ENCODE measurements around the gene LACRT. TPM values are rescaled to one million over a fixed set of nuclear protein-coding genes. Genes with fewer than 3 reads are reported as not detected.
"Not testable (repeated sequence)": the region's sequence is repeated elsewhere in the genome, so short reads cannot be mapped to it uniquely, and the experiment has no call there.

LACRT gene
- total and polyA plus RNA-seq, 2 of the 4 experiments (the other 2 are of a cell fraction), result not detected

DNA sequence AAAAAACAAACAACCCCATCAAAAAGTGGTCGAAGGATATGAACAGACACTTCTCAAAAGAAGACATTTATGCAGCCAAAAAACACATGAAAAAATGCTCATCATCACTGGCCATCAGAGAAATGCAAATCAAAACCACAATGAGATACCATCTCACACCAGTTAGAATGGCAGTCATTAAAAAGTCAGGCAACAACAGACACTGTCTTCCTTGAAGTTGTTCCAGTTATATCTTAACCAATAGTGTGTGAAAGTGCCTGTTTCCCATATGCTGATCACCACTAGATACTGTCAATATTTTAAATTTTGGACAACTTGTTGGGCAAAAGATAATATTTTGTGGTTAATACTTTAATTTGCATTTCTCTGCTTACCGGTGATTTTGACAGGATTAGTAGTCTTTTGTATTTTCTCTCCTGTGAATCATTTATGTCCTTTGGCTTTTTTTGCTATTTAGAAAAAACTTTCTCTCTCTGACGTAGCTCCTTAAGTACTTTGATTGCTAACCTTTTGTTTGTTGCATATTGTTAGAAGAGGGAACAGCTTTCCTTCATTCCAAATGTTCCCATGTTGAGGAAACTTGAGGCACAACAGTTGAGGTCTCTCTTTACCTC is 30.4 kb upstream of the LACRT start:
- H3K9me1 ChIP-seq (ENCODE audit: insufficient read depth, low read length); DNase-seq; H3K27me3 ChIP-seq (ENCODE audit: control insufficient read depth, insufficient read depth, low read length); ATAC-seq (ENCODE audit: low read depth); CTCF ChIA-PET; H4K5ac ChIP-seq (ENCODE audit: low read depth, low read length); H2BK5ac ChIP-seq (ENCODE audit: low read depth, low read length, poor library complexity, severe bottlenecking); H2AK5ac ChIP-seq (ENCODE audit: low read depth, low read length); H3K9me3 ChIP-seq (ENCODE audit: control insufficient read depth, insufficient read depth, low read length); H3K79me1 ChIP-seq (ENCODE audit: low read depth in 1 of 2, low read length in 2 of 2); dilution Hi-C loops (cut with HindIII; ENCODE audit: low sequenced_read_pairs, unreplicated experiment); H3K36me3 ChIP-seq (ENCODE audit: control insufficient read depth, insufficient read depth, low read length); H3K4me2 ChIP-seq (ENCODE audit: low read depth, low read length); H2BK15ac ChIP-seq (ENCODE audit: low read depth, low read length); H2BK120ac ChIP-seq (ENCODE audit: low read depth, low read length); intact Hi-C loops (cut with micrococcal nuclease); H2BK20ac ChIP-seq (ENCODE audit: low read depth, low read length); POLR2A ChIA-PET (ENCODE audit: unreplicated experiment); H3K14ac ChIP-seq (replicated peaks; ENCODE audit: low read depth, low read length); H2AK9ac ChIP-seq (replicated peaks; ENCODE audit: low read depth, low read length, poor library complexity); BruUV-seq (replicated peaks); H3K56ac ChIP-seq (ENCODE audit: extremely low read depth, insufficient read depth, low read length); H4K91ac ChIP-seq (ENCODE audit: insufficient read depth, low read depth, low read length); H3K4me1 ChIP-seq (ENCODE audit: control insufficient read depth, insufficient read depth, low read length); H3K27ac ChIP-seq (ENCODE audit: insufficient read depth, low read length); H3K18ac ChIP-seq (ENCODE audit: low read depth, low read length); H3K23ac ChIP-seq (ENCODE audit: low read depth, low read length); H3K4ac ChIP-seq (ENCODE audit: low read depth, low read length); H4K20me1 ChIP-seq (ENCODE audit: insufficient read depth, low read length); in situ Hi-C loops (cut with MboI; ENCODE audit: low sequenced_read_pairs); H3K9ac ChIP-seq (ENCODE audit: low read depth, low read length); H3K4me3 ChIP-seq (ENCODE audit: insufficient read depth, low read depth, low read length); H4K8ac ChIP-seq (ENCODE audit: low read depth in 2 of 2, low read length in 2 of 2); H2AFZ ChIP-seq (replicated peaks; ENCODE audit: low read length, poor library complexity): not testable (repeated sequence)
- no CpG with 5 or more reads among the region's 3 CpGs for WGBS, 2 experiments (ENCODE audit: extremely low coverage in 2 of 2, insufficient read length in 1 of 2)
